ENCODE measurements around the gene MAST4. TPM values are rescaled to one million over a fixed set of nuclear protein-coding genes. Genes with fewer than 3 reads are reported as not detected.

The MAST4 gene
- total and polyA plus RNA-seq, 2 donors (not counting 1 experiment from before 2014, with no cell fraction given): 2.5 to 57.1 TPM

DNA sequence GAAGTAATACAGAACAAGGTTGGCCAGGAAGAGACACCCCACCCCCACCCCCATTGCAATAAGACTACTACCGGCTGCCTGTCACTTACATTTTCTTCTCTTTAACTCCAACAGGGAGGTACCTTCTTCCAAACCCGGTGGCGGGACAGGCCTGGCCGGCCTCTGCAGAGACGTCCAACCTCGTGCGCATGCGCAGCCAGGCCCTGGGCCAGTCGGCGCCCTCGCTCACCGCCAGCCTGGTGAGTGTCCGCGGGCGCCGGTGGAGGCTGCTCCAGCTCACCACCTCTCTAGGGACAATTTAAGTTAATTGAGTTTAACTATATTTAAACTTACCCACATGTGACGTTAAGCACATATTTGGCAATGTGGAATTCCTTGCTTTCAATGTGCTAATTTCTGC lies 192.4 kb downstream of the MAST4 start:
- Histone ChIP-seq H3K4me2 (replicated peaks; ENCODE audit: low read depth, low read length, poor library complexity, severe bottlenecking) (no peak overlapping the region), H3K4me1 (ENCODE audit: control insufficient read depth in 2 of 2, insufficient read depth in 2 of 2, low read length in 2 of 2) (no peaks in the 10 kb centered on the region), H2AFZ (ENCODE audit: insufficient read depth, low read depth, low read length, poor library complexity, severe bottlenecking) (no peak overlapping the region), H3K79me2 (ENCODE audit: control insufficient read depth, insufficient read depth, low read length) (no peaks in the 10 kb centered on the region), H3K27ac (ENCODE audit: low read length in 2 of 2) (no peak overlapping the region), H3K9ac (ENCODE audit: low read length) (no peak overlapping the region), H3K4me3 (ENCODE audit: control extremely low read depth in 1 of 5, extremely low read depth in 1 of 5, insufficient read depth in 1 of 5, low read depth in 2 of 5, low read length in 4 of 5) (no peak overlapping the region), H4K20me1 (ENCODE audit: control insufficient read depth, insufficient read depth, low read length, poor library complexity, severe bottlenecking) (no peaks in the 10 kb centered on the region), H3K36me3 (replicated peaks in 1 of 2; ENCODE audit: control extremely low read depth in 1 of 2, control insufficient read depth in 1 of 2, extremely low read depth in 1 of 2, insufficient read depth in 2 of 2, low read length in 1 of 2) (no peaks in the 10 kb centered on the region), H3K27me3 (replicated peaks in 1 of 4; ENCODE audit: control extremely low read depth in 1 of 4, control insufficient read depth in 3 of 4, insufficient read depth in 4 of 4, low read length in 3 of 4) (no peaks in the 10 kb centered on the region), H3K9me3 (ENCODE audit: control extremely low read depth in 1 of 3, control insufficient read depth in 2 of 3, insufficient read depth in 1 of 3, low read length in 2 of 3) (no peaks in the 10 kb centered on the region)
- H3K9me3 Mint-ChIP-seq (ENCODE audit: insufficient read depth): no peaks in the 10 kb centered on the region
- no peak for TF ChIP-seq EZH2 (IDR thresholded peaks at IDR 0.05; ENCODE audit: borderline replicate concordance, insufficient read depth, low read depth, low read length, poor library complexity, severe bottlenecking)
- TF ChIP-seq, protein P1, sequence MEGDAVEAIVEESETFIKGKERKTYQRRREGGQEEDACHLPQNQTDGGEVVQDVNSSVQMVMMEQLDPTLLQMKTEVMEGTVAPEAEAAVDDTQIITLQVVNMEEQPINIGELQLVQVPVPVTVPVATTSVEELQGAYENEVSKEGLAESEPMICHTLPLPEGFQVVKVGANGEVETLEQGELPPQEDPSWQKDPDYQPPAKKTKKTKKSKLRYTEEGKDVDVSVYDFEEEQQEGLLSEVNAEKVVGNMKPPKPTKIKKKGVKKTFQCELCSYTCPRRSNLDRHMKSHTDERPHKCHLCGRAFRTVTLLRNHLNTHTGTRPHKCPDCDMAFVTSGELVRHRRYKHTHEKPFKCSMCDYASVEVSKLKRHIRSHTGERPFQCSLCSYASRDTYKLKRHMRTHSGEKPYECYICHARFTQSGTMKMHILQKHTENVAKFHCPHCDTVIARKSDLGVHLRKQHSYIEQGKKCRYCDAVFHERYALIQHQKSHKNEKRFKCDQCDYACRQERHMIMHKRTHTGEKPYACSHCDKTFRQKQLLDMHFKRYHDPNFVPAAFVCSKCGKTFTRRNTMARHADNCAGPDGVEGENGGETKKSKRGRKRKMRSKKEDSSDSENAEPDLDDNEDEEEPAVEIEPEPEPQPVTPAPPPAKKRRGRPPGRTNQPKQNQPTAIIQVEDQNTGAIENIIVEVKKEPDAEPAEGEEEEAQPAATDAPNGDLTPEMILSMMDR (IDR thresholded peaks at IDR 0.05): no peak
- DNase-seq (no peak), ATAC-seq (ENCODE audit: low read depth) (no peak)
- no peaks in the 10 kb centered on the region for H3K27me3 Mint-ChIP-seq
- CTCF ChIA-PET: interaction anchor here (0.6 kb wide), 1 partner anchor 164 kb away, joined by 3 read pairs; no protein-coding TSS in a partner anchor
- no CpG with 5 or more reads among the region's 17 CpGs for WGBS (ENCODE audit: insufficient coverage)
- no peaks in the 10 kb centered on the region for H3K4me1 Mint-ChIP-seq
- H3K4me3 Mint-ChIP-seq: no peak overlapping the region
- intact Hi-C loops (cut with micrococcal nuclease): no loop called here
- POLR2A ChIA-PET: no interaction called here
- no peak overlapping the region for H3K27ac Mint-ChIP-seq

DNA sequence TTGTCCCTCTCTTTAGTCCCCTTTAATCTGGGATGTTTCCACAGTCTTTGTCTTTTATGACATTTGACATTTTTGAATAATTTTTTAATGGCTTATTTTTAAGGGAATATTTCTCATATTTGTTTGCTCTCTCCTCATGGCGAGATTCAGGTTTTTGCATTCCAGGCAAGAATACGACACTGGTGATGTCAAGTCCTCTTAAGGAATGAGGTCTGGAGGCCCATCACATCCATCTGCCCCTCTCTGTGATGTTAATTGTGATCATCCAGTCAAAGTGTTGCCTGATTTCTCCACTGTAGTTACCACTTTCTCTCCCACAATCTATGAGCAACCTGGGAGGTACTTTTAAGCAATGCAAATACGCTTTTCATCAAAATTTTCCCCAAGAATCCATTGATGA lies 193.2 kb downstream of the MAST4 start:
- no CpG with 5 or more reads among the region's 3 CpGs for WGBS (ENCODE audit: insufficient coverage)
- no peak overlapping the region for H3K4me3 ChIP-seq (ENCODE audit: control extremely low read depth in 1 of 5, extremely low read depth in 1 of 5, insufficient read depth in 1 of 5, low read depth in 2 of 5, low read length in 4 of 5)
- no peaks in the 10 kb centered on the region for H3K36me3 ChIP-seq (replicated peaks in 1 of 2; ENCODE audit: control extremely low read depth in 1 of 2, control insufficient read depth in 1 of 2, extremely low read depth in 1 of 2, insufficient read depth in 2 of 2, low read length in 1 of 2)
- H3K27me3 ChIP-seq (replicated peaks in 1 of 4; ENCODE audit: control extremely low read depth in 1 of 4, control insufficient read depth in 3 of 4, insufficient read depth in 4 of 4, low read length in 3 of 4): no peaks in the 10 kb centered on the region
- H3K4me1 Mint-ChIP-seq: no peaks in the 10 kb centered on the region
- no peaks in the 10 kb centered on the region for H3K9me3 ChIP-seq (ENCODE audit: control extremely low read depth in 1 of 3, control insufficient read depth in 2 of 3, insufficient read depth in 1 of 3, low read length in 2 of 3)
- H4K20me1 ChIP-seq (ENCODE audit: control insufficient read depth, insufficient read depth, low read length, poor library complexity, severe bottlenecking): no peaks in the 10 kb centered on the region
- intact Hi-C loops (cut with micrococcal nuclease): no loop called here
- ATAC-seq (ENCODE audit: low read depth) (no peak), DNase-seq (no peak)
- no peak overlapping the region for H3K27ac ChIP-seq (ENCODE audit: low read length in 2 of 2)
- H3K27me3 Mint-ChIP-seq: no peaks in the 10 kb centered on the region
- H3K9me3 Mint-ChIP-seq (ENCODE audit: insufficient read depth): no peaks in the 10 kb centered on the region
- no peak overlapping the region for H3K27ac Mint-ChIP-seq
- H3K79me2 ChIP-seq (ENCODE audit: control insufficient read depth, insufficient read depth, low read length): no peaks in the 10 kb centered on the region
- no peaks in the 10 kb centered on the region for H3K4me1 ChIP-seq (ENCODE audit: control insufficient read depth in 2 of 2, insufficient read depth in 2 of 2, low read length in 2 of 2)
- H3K9ac ChIP-seq (ENCODE audit: low read length): no peak overlapping the region
- TF ChIP-seq EZH2 (IDR thresholded peaks at IDR 0.05; ENCODE audit: borderline replicate concordance, insufficient read depth, low read depth, low read length, poor library complexity, severe bottlenecking): no peak
- TF ChIP-seq, protein P1 (IDR thresholded peaks at IDR 0.05): no peak
- no peak overlapping the region for H3K4me3 Mint-ChIP-seq
- no peak overlapping the region for H2AFZ ChIP-seq (ENCODE audit: insufficient read depth, low read depth, low read length, poor library complexity, severe bottlenecking)
- H3K4me2 ChIP-seq (replicated peaks; ENCODE audit: low read depth, low read length, poor library complexity, severe bottlenecking): no peak overlapping the region
- ChIA-PET POLR2A (no interaction called here), CTCF (no interaction called here)

All from B cell (primary cell).